GM12864 (cell line): ENCODE data around the gene TSPAN5.

ENCODE experiments used
- DNase-seq: peaks from one replicate; pipeline ENCODE4 v3.0.0-alpha.2; 2011; ENCODE audit warnings: low read depth
- H3K4me3 ChIP-seq: 2 replicates; pipeline ENCODE4 v1.5.1; 2011; ENCODE audit warnings: mild to moderate bottlenecking, low read depth, low read length, control low read depth
- TF ChIP-seq, protein P1 (sequence below): IDR thresholded peaks from 2 replicates; pipeline ENCODE4 v1.5.1; 2011; ENCODE audit warnings: low read depth, mild to moderate bottlenecking, moderate library complexity, low read length, control low read depth, inconsistent platforms; ENCODE audit errors: missing control alignments

TSPAN5 gene

DNA sequence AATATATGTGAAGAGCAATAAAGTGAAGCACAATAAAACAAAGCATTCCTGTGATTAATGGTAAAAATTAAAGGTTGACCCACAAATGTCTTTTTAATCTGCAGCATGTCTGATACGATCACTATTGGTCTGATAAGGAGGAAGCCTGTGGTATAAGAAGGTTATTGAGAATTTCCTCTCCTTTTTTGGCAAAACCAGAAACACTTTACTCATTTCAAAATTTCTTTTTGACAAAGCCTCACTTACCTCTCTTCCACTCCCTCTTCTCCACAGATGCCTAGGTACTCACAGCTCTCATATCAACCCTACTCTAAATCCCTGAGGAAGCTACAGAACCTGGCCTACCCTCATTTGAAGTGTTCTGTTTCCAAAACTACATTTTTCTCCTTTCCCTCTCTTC is 56.1 kb downstream of the TSPAN5 start:
- TF ChIP-seq, protein P1, sequence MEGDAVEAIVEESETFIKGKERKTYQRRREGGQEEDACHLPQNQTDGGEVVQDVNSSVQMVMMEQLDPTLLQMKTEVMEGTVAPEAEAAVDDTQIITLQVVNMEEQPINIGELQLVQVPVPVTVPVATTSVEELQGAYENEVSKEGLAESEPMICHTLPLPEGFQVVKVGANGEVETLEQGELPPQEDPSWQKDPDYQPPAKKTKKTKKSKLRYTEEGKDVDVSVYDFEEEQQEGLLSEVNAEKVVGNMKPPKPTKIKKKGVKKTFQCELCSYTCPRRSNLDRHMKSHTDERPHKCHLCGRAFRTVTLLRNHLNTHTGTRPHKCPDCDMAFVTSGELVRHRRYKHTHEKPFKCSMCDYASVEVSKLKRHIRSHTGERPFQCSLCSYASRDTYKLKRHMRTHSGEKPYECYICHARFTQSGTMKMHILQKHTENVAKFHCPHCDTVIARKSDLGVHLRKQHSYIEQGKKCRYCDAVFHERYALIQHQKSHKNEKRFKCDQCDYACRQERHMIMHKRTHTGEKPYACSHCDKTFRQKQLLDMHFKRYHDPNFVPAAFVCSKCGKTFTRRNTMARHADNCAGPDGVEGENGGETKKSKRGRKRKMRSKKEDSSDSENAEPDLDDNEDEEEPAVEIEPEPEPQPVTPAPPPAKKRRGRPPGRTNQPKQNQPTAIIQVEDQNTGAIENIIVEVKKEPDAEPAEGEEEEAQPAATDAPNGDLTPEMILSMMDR, result no peak
- H3K4me3 ChIP-seq, result no peak overlapping the region
- DNase-seq, result no peak

DNA sequence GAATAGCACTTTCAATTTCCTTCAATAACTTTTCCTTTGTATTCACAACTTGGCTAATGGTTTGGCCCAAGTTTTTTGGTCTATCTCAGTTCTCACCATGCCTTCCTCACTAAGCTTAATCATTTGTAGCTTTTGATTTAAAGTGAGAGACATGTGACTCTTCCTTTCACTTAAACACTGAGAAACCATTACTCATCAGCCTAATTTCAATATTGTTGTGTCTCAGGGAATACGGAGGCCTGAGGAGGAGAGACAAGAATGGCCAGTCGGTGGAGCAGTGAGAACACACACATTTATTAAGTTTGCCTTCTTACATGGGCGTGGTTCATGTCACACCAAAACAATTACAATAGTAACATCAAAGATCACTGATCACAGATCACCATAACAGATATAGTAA is 56.7 kb downstream of the TSPAN5 start:
- no peak overlapping the region for H3K4me3 ChIP-seq
- TF ChIP-seq, protein P1, result no peak
- DNase-seq, result no peak

DNA sequence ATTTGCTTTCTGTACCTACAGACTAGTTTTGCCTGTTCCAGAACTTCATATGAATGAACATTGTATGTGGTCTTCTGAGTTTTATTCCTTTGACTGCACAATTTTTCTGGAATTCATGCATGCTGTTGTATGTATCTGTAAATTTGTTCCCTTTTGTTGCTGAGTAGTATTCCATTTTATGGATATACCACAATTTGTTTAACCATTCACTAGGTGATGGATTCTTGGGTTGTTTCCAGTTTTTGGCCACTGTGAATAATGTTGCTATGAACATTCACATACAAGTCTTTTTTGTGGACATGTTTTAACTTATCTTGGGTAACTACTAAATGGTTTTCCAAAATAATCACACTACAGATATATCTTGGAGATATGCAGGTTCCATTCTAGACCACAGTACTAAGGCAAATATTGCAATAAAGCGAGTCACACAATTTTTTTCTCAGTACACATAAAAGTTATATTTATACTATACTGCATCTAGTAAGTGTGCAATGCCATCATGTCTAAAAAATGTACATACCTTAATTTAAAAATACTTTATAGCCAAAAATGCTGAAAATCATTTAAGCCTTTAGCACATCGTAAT is 58.7 kb downstream of the TSPAN5 start:
- H3K4me3 ChIP-seq, result no peak overlapping the region
- TF ChIP-seq, protein P1, result no peak
- DNase-seq, result no peak

DNA sequence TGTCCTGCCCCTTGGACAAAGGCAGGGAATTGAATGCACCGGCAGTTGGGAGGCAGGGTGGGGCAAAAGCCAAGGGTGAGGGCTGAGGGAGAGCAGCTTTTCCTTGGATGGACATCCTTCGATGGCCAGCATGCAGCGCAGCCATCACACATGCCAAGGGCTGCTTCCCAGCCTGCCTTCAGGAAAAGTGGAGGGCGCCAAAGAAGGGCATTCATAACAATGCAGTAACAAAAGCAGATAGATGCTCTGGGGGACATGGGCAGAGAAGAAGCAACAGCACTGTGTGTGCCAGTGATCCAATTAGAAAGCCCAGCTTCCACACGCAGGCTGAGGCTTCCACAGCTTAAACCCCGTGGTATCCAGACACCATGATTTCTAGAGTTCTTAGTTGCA is 71.5 kb downstream of the TSPAN5 start:
- TF ChIP-seq, protein P1, result no peak
- no peak for DNase-seq

GRCh38 chr4:98586291-98586961 is 72.0 kb downstream of the TSPAN5 start:
- no peak for DNase-seq
- TF ChIP-seq, protein P1, result no peak
- H3K4me3 ChIP-seq, result no peak overlapping the region

More for the DNA sequence above, 71.5 kb downstream of the TSPAN5 start:
- no peak overlapping the region for H3K4me3 ChIP-seq

DNA sequence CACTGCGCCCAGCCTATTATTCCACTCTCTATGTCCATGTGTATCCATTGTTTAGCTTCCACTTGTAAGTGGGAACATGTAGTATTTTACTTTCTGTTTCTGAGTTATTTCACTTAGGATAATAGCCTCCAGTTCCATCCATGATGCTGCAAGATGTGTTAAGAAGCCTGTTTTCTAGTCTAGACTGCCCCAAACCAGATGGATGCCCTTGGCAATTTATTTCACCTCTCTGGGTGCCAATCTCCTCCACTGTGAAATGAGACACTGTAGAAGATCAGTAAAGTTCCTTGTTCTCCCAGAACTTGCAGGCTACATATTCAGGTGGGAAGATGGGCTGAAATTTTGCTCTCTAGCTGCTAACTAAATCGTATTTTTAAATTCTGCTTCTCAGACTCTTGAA is 72.8 kb downstream of the TSPAN5 start:
- TF ChIP-seq, protein P1, result no peak
- DNase-seq, result no peak
- no peak overlapping the region for H3K4me3 ChIP-seq

GRCh38 chr4:98584265-98584664 is 74.1 kb downstream of the TSPAN5 start:
- no peak for DNase-seq
- TF ChIP-seq, protein P1, result no peak
- no peak overlapping the region for H3K4me3 ChIP-seq
